Upper lobe of left lung (tissue), 4 donors: ENCODE results near the gene INPP5D.

Experiments
- CTCF ChIP-seq, 6 experiments: fragments of 450-650 bp in 4 of 6; fragments of 200-600 bp in 2 of 6; sonication (generic) in 2 of 6; IDR thresholded peaks; one replicate each; pipeline ENCODE4 v1.5.1; 2016 to 2019; ENCODE audit warnings: antibody characterized with exemption in 6 of 6
- POLR2A ChIP-seq, 4 donors: fragments of 450-650 bp; IDR thresholded peaks; one replicate each; pipeline ENCODE4 v1.5.1; 2016 to 2017; ENCODE audit warnings: antibody characterized with exemption in 4 of 4, mild to moderate bottlenecking in 2 of 4
- POLR2AphosphoS5 ChIP-seq, 2 donors: sonication (generic); formaldehyde crosslinking; IDR thresholded peaks; one replicate each; pipeline ENCODE4 v1.5.1; 2017; ENCODE audit warnings: antibody characterized with exemption in 2 of 2

DNA sequence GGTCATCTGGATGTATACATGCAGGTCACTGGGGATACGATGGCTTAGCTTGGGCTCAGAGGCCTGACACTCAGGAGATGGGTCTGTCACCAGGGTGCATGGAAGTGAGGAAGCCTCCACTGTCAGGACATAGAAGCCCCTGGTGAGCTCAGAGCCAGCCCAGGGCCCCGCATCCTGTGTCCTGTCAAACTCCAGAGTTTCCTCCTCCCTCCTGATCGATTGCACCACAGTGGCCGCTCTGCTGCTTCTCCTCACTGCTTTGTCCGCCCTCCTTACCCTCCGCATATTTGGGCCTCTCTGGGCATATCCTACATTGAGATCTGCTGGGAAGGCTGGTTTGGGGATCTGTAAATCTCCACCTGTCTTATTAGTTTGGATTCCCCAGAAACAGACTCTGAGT is 153.8 kb downstream of the INPP5D start:
- TF ChIP-seq CTCF (IDR thresholded peaks at IDR 0.05) (no peak), POLR2AphosphoS5 (IDR thresholded peaks at IDR 0.05) (no peak), POLR2A (IDR thresholded peaks at IDR 0.05) (no peak)
